Activated CD4-positive, alpha-beta T cell treated with anti-CD3 and anti-CD28 coated beads, Interleukin-2, amount 50 U/mL, for 4 hours (primary cell): ENCODE results near the gene SAMD8.
A peak's percentile ranks its signal among the peaks of the same experiment; 100 is the strongest.

Source experiments
- DNase-seq, 2 experiments: peaks; one replicate each; pipeline ENCODE4 v3.0.0-alpha.2; 2020

The SAMD8 gene

GRCh38 chr10:75229971-75230370, 118.5 kb downstream of the SAMD8 start:
- DNase-seq = no peak

GRCh38 chr10:75230600-75231038, 119.2 kb downstream of the SAMD8 start:
- peak; percentile 94 to 96 for DNase-seq
